HCT116 (cell line): ENCODE measurements around the gene SRPK2. TPM values are rescaled to one million over a fixed set of nuclear protein-coding genes. Genes with fewer than 3 reads are reported as not detected.

ENCODE experiments used
- ATAC-seq: fragments of 200-7000 bp; cut with Tn5 transposase; 2 replicates; pipeline ENCODE4 v1.9.1; 2020; ENCODE audit warnings: mild to moderate bottlenecking, moderate library complexity
- BruUV-seq: library from RNA; stranded (reverse); fragments of 400-500 nt; replicated peaks from 2 replicates; lab custom pipeline; 2021; lab: Mats Ljungman, UMichigan
- CTCF ChIA-PET: fragments of 300-600 bp; sonication (Branson Sonifier 250); formaldehyde crosslinking; loops from one replicate; lab custom pipeline; 2021; ENCODE audit warnings: antibody characterized with exemption; lab: Charles Lee
- POLR2A ChIA-PET: fragments of 300-600, 350-600 bp; sonication (Branson Sonifier 250); formaldehyde crosslinking; loops from one replicate; lab custom pipeline; 2021; ENCODE audit warnings: antibody characterized with exemption; lab: Charles Lee
- RAD21 ChIA-PET, 2 experiments: fragments of 300-600 bp; sonication (Branson Sonifier 250); formaldehyde crosslinking; loops; one replicate each; lab custom pipeline; 2023; ENCODE audit warnings: low total read pairs in 2 of 2; ENCODE audit not compliant: uncharacterized antibody in 2 of 2, unreplicated experiment in 2 of 2, low non-redundant PET in 1 of 2; lab: Charles Lee
- DNase-seq: peaks from one replicate; pipeline ENCODE4 v3.0.0-alpha.2; 2010; ENCODE audit warnings: low read depth, low spot score
- H2AFZ ChIP-seq: fragments of 200-600 bp; shearing (Covaris generic), sonication (generic); 2 replicates; pipeline ENCODE4 v1.6.1; 2017; ENCODE audit warnings: low read depth, mixed run types, mixed read lengths, antibody characterized with exemption, low read length; ENCODE audit not compliant: poor library complexity, severe bottlenecking
- H3K27ac ChIP-seq: 2 replicates; pipeline ENCODE4 v1.5.1; 2012; ENCODE audit warnings: low read depth, low read length
- H3K27me3 ChIP-seq: fragments of 200-600 bp; sonication (generic); 2 replicates; pipeline ENCODE4 v1.6.1; 2016; ENCODE audit warnings: mixed run types, low read length, mixed read lengths; ENCODE audit not compliant: insufficient read depth
- H3K36me3 ChIP-seq, 2 experiments: fragments of 200-500 bp in 1 of 2; fragments of 200-600 bp in 1 of 2; sonication (Bioruptor generic) in 1 of 2; sonication (generic) in 1 of 2; 2 replicates each; pipeline versions ENCODE4 v1.5.1 to v1.6.1; 2014 to 2016; ENCODE audit warnings: low read length in 2 of 2, inconsistent platforms in 1 of 2, mixed read lengths in 1 of 2, mixed run types in 1 of 2; ENCODE audit not compliant: insufficient read depth in 2 of 2, control insufficient read depth in 1 of 2
- H3K4me1 ChIP-seq, 2 experiments: fragments of 200-600 bp in 1 of 2; sonication (generic) in 1 of 2; 2 replicates each; pipeline versions ENCODE4 v1.5.1 to v1.6.1; 2012 to 2017; ENCODE audit warnings: low read length in 2 of 2, inconsistent platforms in 1 of 2, mild to moderate bottlenecking in 1 of 2, mixed read lengths in 1 of 2, mixed run types in 1 of 2, moderate library complexity in 1 of 2; ENCODE audit not compliant: insufficient read depth in 2 of 2, control insufficient read depth in 1 of 2
- H3K4me2 ChIP-seq: fragments of 200-600 bp; sonication (generic); 2 replicates; pipeline ENCODE4 v1.6.1; 2017; ENCODE audit warnings: mixed run types, low read length, mixed read lengths
- H3K4me3 ChIP-seq, 2 experiments: fragments of 200-600 bp in 1 of 2; sonication (generic) in 1 of 2; replicated peaks in 1 of 2; 2 replicates each; pipeline ENCODE4 v1.5.1; 2011 to 2016; ENCODE audit warnings: low read length in 2 of 2, control low read depth in 1 of 2, low read depth in 1 of 2, mild to moderate bottlenecking in 1 of 2, mixed read lengths in 1 of 2, mixed run types in 1 of 2
- H3K79me2 ChIP-seq: fragments of 200-600 bp; sonication (generic); 2 replicates; pipeline ENCODE4 v1.6.1; 2017; ENCODE audit warnings: mild to moderate bottlenecking, mixed run types, low read length, moderate library complexity, mixed read lengths; ENCODE audit not compliant: insufficient read depth
- H3K9ac ChIP-seq: fragments of 200-600 bp; sonication (generic); 2 replicates; pipeline ENCODE4 v1.6.1; 2016; ENCODE audit warnings: low read length, mixed read lengths
- H3K9me2 ChIP-seq: fragments of 200-600 bp; sonication (generic), shearing (Covaris generic); 2 replicates; pipeline ENCODE4 v1.6.1; 2017; ENCODE audit warnings: mixed run types, mild to moderate bottlenecking, moderate library complexity; ENCODE audit not compliant: insufficient read depth
- H3K9me3 ChIP-seq, 2 experiments: fragments of 200-500 bp in 1 of 2; fragments of 200-600 bp in 1 of 2; sonication (Bioruptor generic) in 1 of 2; sonication (generic) in 1 of 2; 2 replicates each; pipeline ENCODE4 v1.6.1; 2014 to 2017; ENCODE audit warnings: low read length in 2 of 2, mixed read lengths in 2 of 2, inconsistent platforms in 1 of 2, low read depth in 1 of 2, mild to moderate bottlenecking in 1 of 2, mixed run types in 1 of 2, moderate library complexity in 1 of 2; ENCODE audit not compliant: control insufficient read depth in 1 of 2, insufficient read depth in 1 of 2
- H4K20me1 ChIP-seq: fragments of 200-600 bp; sonication (generic), shearing (Covaris generic); 2 replicates; pipeline ENCODE4 v1.6.1; 2017; ENCODE audit warnings: mixed run types, mild to moderate bottlenecking, moderate library complexity; ENCODE audit not compliant: insufficient read depth
- FOSL1 ChIP-seq: IDR thresholded peaks from 2 replicates; pipeline ENCODE4 v1.6.1; 2012; ENCODE audit warnings: low read depth
- POLR2A ChIP-seq: IDR thresholded peaks from 2 replicates; pipeline ENCODE4 v1.7.0; 2011; ENCODE audit warnings: borderline replicate concordance; ENCODE audit not compliant: insufficient read depth, insufficient read length; ENCODE audit errors: extremely low read depth
- SIN3A ChIP-seq: IDR thresholded peaks from 2 replicates; pipeline ENCODE4 v1.6.1; 2012; ENCODE audit warnings: low read depth
- SP1 ChIP-seq: IDR thresholded peaks from 2 replicates; pipeline ENCODE4 v1.6.1; 2012; ENCODE audit warnings: low read depth
- ZBTB33 ChIP-seq: IDR thresholded peaks from 2 replicates; pipeline ENCODE4 v1.6.1; 2011; ENCODE audit warnings: mild to moderate bottlenecking, low read length, moderate library complexity; ENCODE audit not compliant: insufficient replicate concordance; ENCODE audit errors: extremely low read depth
- intact Hi-C: fragments of 100-400 bp; cut with micrococcal nuclease; formaldehyde crosslinking; loops from 2 replicates; pipeline ENCODE4 v1.10.0; 2022
- total RNA-seq: library from RNA; stranded (reverse); gene quantifications from one replicate; pipeline ENCODE4 v1.2.1, GENCODE V29; 2021; ENCODE audit not compliant: unreplicated experiment

SRPK2 gene
- total RNA-seq, 1 experiment from 2014 or later: 37.4 TPM

DNA sequence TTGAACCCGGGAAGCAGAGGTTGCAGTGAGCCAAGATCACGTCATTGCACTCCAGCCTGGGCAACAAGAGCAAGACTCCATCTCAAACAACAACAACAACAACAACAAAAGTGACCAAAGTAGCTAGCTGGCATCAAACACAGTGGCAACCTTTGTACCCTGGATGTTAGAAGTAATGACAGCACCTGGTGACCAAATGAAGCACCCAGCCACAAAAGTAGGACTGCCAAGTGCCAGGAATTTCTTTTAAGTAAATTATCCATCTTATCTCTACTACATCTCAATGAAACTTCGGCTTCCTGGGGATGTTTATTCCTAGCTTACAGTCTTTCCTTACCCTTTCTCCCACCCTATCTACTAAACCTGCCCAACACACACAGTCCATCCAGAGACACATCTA, 18.8 kb downstream of the SRPK2 start:
- DNase-seq (no peak), ATAC-seq (no peak)
- BruUV-seq: no TSS peak
- H3K27ac ChIP-seq: no peak overlapping the region
- H3K9me3 ChIP-seq: no peaks in the 10 kb centered on the region
- H3K9me2 ChIP-seq: no peaks in the 10 kb centered on the region
- H3K4me3 ChIP-seq: no peak overlapping the region
- H3K79me2 ChIP-seq: peaks cover 85% of the 10 kb centered on the region
- no peak overlapping the region for H3K9ac ChIP-seq
- ChIA-PET CTCF (no interaction called here), POLR2A (no interaction called here), RAD21 (no interaction called here)
- TF ChIP-seq SIN3A (no peak), POLR2A (no peak)
- H3K4me2 ChIP-seq: no peak overlapping the region
- no peaks in the 10 kb centered on the region for H3K27me3 ChIP-seq
- H3K36me3 ChIP-seq: no peaks in the 10 kb centered on the region
- no peaks in the 10 kb centered on the region for H4K20me1 ChIP-seq
- no peak overlapping the region for H2AFZ ChIP-seq
- peaks cover 19 to 25% of the 10 kb centered on the region in 2 experiments for H3K4me1 ChIP-seq
- intact Hi-C loops: no loop called here

DNA sequence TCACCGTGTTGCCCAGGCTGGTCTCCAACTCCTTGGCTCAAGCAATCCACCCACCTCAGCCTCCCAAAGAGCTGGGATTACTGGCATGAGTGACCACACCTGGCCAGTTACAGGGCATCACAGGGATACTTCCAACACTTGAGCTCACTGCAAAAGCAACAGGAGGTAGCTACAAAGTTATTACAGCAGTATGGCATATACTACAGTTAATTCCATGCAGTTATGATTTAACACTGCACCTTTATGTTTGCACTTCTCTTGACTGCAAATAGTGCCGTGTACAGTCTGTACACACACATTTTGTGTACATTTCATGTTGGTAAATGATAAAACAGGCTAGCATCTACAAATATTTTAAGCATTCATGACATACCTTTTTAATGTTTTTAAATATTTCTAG, 21.3 kb downstream of the SRPK2 start:
- Histone ChIP-seq H3K9me3 (no peaks in the 10 kb centered on the region), H3K4me2 (no peak overlapping the region), H3K9me2 (no peaks in the 10 kb centered on the region), H4K20me1 (no peaks in the 10 kb centered on the region), H3K4me3 (no peak overlapping the region), H3K27me3 (no peaks in the 10 kb centered on the region), H3K36me3 (no peaks in the 10 kb centered on the region), H3K4me1 (peaks cover 23 to 27% of the 10 kb centered on the region in 2 experiments), H3K79me2 (peaks cover 73% of the 10 kb centered on the region), H3K9ac (no peak overlapping the region), H3K27ac (no peak overlapping the region), H2AFZ (no peak overlapping the region)
- RAD21 ChIA-PET: no interaction called here
- no peak for TF ChIP-seq POLR2A
- no peak for TF ChIP-seq FOSL1
- no peak for TF ChIP-seq SP1
- TF ChIP-seq ZBTB33: no peak
- POLR2A ChIA-PET: no interaction called here
- BruUV-seq: no TSS peak
- no peak for ATAC-seq
- intact Hi-C loops: no loop called here
- CTCF ChIA-PET: no interaction called here
- DNase-seq: no peak
